NB4 (cell line): ENCODE results near the gene MEN1.

Experiments used
- DNase-seq: peaks from one replicate; pipeline ENCODE4 v3.0.0; 2010; ENCODE audit warnings: low read depth
- H3K4me3 ChIP-seq: one replicate; pipeline ENCODE4 v1.5.1; 2011; ENCODE audit warnings: mild to moderate bottlenecking, low read depth, low read length, moderate library complexity
- MYC ChIP-seq: IDR thresholded peaks from 2 replicates; pipeline ENCODE4 v1.6.1; 2011; ENCODE audit warnings: low read depth, low read length
- POLR2A ChIP-seq: IDR thresholded peaks from 2 replicates; pipeline ENCODE4 v1.6.1; 2011; ENCODE audit warnings: mild to moderate bottlenecking; ENCODE audit not compliant: insufficient read length; ENCODE audit errors: extremely low read depth
- TF ChIP-seq, protein P1 (sequence below): IDR thresholded peaks from 2 replicates; pipeline ENCODE4 v1.6.1; 2011; ENCODE audit warnings: low read depth, low read length
- TF ChIP-seq, protein P2 (sequence below): IDR thresholded peaks from one replicate; pipeline ENCODE4 v1.5.1; 2012; ENCODE audit warnings: low read depth, low read length

MEN1 gene

DNA sequence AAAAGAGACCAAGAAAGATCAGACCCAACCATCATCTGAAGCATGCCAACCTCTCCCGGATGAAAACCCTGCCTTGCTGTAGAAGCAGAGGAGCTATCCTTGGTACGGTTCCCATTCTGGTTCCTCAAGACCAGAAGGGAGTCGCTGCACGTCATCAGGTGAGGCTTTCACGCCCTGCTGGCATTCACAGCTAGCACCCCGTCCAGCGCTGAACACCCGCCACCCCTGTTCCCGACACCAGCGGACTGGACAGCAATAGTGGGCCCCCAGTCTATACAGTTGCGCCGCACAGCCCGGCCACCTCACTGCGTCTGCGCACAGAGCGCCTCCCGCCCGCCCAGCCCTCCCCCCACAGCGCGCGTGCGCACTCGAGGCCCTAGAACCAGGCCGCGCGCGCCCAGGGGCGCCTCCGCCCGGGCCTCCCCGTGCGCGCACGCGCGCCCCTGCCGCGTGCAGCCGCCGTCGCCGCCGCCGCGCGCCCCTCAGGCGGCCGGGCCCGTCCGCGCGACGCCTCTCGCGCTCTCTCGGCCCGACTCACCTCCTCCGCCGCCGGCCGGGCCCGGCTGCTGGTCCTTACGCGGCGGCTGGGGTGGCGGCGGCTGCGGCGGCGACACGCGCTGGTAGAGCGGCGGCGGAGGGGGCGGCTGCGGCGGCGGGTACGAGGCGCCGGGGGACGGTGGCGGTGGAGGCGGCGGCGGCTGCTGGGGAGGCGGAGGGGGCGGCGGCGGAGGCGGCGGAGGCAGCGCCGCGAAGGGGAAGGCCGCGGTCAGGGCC lies 32.7 kb downstream of the MEN1 start:
- TF ChIP-seq MYC (peak; percentile 39; the same call in 1 of the 2 replicates), POLR2A (no peak)
- peak overlapping the region; percentile 91 for H3K4me3 ChIP-seq
- peak; percentile 86 for DNase-seq

DNA sequence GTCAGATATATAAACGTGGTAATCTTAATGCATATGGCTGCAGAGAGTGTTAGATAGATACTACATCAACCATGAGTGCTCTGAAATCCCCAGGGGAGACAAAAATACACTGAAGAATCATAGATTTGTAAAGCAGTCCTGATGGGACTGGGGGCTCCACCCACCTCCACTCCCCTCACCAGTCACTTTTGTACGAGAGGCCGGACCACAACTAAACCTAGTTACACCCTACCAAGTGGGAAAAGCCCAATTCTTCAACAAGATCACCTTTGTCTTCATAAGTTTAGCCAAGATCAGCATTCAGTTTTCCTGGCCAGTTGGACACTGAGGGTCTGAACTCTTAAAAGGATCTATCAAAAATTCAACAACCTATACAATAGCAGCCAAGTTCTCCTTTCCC lies 33.5 kb downstream of the MEN1 start:
- no peak for DNase-seq

DNA sequence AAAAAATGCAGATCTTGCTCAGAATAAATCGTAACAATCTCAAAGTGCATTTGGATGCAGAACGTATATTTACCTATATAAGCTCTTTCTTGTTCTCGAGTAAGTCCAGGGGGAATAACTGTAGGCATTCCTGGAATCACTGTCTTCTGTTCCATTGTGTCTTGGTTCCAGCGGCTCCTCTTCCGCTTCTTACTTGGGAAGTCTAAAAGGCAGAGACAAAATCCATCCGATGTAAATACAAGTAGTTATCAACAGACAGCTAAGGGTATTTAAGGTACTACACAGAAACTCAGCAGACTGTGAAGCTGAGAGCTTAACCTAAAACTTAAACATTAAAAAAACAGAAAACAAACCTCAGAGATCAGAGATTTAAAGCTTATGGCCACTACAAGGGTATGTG lies 33.9 kb downstream of the MEN1 start:
- TF ChIP-seq, protein P1, sequence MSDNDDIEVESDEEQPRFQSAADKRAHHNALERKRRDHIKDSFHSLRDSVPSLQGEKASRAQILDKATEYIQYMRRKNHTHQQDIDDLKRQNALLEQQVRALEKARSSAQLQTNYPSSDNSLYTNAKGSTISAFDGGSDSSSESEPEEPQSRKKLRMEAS, result no peak
- TF ChIP-seq POLR2A (no peak), MYC (no peak)
- TF ChIP-seq, protein P2, sequence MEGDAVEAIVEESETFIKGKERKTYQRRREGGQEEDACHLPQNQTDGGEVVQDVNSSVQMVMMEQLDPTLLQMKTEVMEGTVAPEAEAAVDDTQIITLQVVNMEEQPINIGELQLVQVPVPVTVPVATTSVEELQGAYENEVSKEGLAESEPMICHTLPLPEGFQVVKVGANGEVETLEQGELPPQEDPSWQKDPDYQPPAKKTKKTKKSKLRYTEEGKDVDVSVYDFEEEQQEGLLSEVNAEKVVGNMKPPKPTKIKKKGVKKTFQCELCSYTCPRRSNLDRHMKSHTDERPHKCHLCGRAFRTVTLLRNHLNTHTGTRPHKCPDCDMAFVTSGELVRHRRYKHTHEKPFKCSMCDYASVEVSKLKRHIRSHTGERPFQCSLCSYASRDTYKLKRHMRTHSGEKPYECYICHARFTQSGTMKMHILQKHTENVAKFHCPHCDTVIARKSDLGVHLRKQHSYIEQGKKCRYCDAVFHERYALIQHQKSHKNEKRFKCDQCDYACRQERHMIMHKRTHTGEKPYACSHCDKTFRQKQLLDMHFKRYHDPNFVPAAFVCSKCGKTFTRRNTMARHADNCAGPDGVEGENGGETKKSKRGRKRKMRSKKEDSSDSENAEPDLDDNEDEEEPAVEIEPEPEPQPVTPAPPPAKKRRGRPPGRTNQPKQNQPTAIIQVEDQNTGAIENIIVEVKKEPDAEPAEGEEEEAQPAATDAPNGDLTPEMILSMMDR, result no peak
- peak overlapping the region; percentile 91 for H3K4me3 ChIP-seq
- no peak for DNase-seq

More for the DNA sequence above, 33.5 kb downstream of the MEN1 start:
- no peak for TF ChIP-seq POLR2A
- TF ChIP-seq, protein P1, result no peak
- H3K4me3 ChIP-seq, result peak overlapping the region; percentile 91

DNA sequence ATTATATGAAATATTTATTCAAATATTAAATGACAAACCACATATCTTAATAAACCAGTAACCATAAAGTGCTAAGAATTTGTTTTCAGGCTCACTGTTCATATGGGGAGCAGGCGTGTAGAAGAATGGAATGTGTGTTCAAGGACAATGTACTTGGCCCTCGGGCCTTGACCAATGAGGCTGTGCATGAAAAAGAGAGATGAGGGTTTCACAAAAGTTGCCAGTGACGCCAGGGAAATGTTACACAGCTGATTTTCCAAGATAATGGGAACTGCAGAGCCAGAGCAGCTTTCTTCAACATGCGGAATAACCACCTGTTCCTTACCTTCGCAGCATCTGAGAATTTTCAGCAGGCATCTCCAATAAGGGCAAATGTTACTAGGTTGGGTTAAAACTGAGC lies 36.2 kb downstream of the MEN1 start:
- peak overlapping the region; percentile 27 for H3K4me3 ChIP-seq
- DNase-seq, result no peak
- TF ChIP-seq, protein P1, result no peak

DNA sequence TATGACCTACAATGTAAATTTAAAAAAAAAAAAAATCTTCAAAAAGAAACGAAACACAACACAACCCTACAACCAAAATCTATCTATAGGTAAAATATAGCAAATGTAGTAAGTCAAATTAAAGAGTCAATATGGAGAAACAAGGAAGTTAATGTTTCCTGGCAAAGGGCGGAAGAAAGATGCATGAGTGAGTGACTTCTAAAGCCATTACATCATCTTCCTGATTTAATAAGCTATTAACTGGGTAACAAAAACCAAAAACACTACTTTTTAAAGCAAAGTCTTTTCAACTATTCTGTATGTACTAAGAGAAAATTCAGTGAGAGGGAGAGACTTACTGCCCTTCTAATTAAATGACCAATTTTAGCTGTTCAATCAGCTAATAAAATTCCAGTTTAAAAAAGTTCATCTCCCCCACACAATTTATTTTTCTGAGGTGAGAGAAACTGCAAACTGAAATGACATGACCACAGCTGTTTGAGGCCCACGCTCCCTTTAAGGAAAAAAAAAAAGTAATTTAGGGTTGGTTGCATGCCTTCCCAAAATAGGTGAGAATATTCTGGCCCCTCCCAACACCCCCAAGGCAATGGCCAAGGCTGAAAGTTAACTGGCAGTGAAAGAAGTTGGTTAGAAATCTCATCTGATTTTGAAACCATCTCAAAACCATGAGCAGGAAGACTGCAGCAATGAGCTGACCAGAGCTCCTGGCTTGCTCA lies 37.9 kb downstream of the MEN1 start:
- no peak for TF ChIP-seq POLR2A
- TF ChIP-seq, protein P1, result no peak
- TF ChIP-seq, protein P2, result no peak
- no peak for TF ChIP-seq MYC
- H3K4me3 ChIP-seq, result no peak overlapping the region
- DNase-seq, result no peak

DNA sequence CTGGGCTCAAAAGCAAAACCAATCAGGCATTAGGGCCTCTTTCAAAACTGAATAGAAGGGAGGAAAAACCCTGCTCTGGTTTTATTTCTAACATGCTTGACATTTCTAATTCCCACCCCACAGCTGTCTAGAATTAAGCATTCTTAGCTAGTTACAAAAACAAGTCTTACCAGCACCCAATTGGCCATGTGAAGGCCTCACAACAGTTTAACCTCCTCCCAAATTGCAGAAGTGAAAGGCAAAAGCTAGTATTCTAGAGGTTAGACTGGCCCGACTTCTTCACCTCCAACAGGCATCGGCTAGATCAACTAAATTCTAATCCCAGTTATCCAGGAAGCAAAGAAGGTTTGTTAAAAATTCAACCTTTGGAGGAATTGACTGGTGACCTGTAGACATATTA lies 38.5 kb downstream of the MEN1 start:
- TF ChIP-seq, protein P1, result no peak
- TF ChIP-seq, protein P2, result no peak
- TF ChIP-seq MYC (no peak), POLR2A (no peak)
- no peak overlapping the region for H3K4me3 ChIP-seq
- no peak for DNase-seq

DNA sequence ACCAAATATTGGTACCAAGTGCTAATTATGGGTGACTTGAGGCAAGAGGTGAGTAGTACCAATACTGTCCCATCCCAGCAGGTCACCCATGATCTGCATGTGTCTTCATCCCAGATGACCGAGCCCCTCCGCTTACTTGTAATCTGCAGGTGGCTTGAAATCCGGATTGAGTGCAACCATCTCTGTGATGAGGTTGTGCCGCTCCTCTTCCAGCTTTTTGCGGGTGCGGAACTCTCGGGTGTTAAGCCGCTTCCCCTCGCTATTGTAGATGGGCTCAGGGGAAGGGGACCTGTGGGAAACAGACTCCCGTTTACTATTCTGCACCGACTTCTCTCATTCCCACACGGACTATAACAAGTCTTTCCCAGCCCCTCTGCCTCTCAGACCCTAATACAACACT lies 40.2 kb downstream of the MEN1 start:
- no peak overlapping the region for H3K4me3 ChIP-seq
- no peak for DNase-seq
- TF ChIP-seq, protein P1, result no peak
- TF ChIP-seq, protein P2, result no peak
- TF ChIP-seq POLR2A (no peak), MYC (no peak)
